Mesothelial cell of epicardium (in vitro differentiated cells): ENCODE data around the gene VSTM2B. TPM values are rescaled to one million over a fixed set of nuclear protein-coding genes. Genes with fewer than 3 reads are reported as not detected.

Experiments
- DNase-seq, 2 experiments: peaks; one replicate each; pipeline ENCODE4 v3.0.0; 2021; ENCODE audit warnings: low spot score in 2 of 2; ENCODE audit not compliant: unreplicated experiment in 2 of 2
- H3K27ac Mint-ChIP-seq: 2 replicates; pipeline ENCODE4 v1.8.0; 2021; ENCODE audit warnings: mixed read lengths
- H3K27me3 Mint-ChIP-seq: 2 replicates; pipeline ENCODE4 v1.8.0; 2021; ENCODE audit warnings: low read depth, mixed read lengths
- H3K36me3 Mint-ChIP-seq: 2 replicates; pipeline ENCODE4 v1.8.0; 2021; ENCODE audit warnings: mixed read lengths
- H3K4me1 Mint-ChIP-seq: 2 replicates; pipeline ENCODE4 v1.8.0; 2021; ENCODE audit warnings: mixed read lengths
- H3K4me3 Mint-ChIP-seq: 2 replicates; pipeline ENCODE4 v1.8.0; 2021; ENCODE audit warnings: mild to moderate bottlenecking, moderate library complexity, mixed read lengths
- H3K9me3 Mint-ChIP-seq: 2 replicates; pipeline ENCODE4 v1.8.0; 2021; ENCODE audit warnings: mixed read lengths
- CTCF ChIP-seq: fragments of 200-600 bp; sonication (generic); IDR thresholded peaks from one replicate; pipeline ENCODE4 v1.5.0; 2021; ENCODE audit warnings: antibody characterized with exemption; ENCODE audit not compliant: unreplicated experiment
- total RNA-seq: library from RNA; stranded (reverse); gene quantifications from 3 replicates; pipeline ENCODE4 v1.2.1, GENCODE V29; 2021

The VSTM2B gene
- total RNA-seq, 1 donor from 2014 or later, result not detected

DNA sequence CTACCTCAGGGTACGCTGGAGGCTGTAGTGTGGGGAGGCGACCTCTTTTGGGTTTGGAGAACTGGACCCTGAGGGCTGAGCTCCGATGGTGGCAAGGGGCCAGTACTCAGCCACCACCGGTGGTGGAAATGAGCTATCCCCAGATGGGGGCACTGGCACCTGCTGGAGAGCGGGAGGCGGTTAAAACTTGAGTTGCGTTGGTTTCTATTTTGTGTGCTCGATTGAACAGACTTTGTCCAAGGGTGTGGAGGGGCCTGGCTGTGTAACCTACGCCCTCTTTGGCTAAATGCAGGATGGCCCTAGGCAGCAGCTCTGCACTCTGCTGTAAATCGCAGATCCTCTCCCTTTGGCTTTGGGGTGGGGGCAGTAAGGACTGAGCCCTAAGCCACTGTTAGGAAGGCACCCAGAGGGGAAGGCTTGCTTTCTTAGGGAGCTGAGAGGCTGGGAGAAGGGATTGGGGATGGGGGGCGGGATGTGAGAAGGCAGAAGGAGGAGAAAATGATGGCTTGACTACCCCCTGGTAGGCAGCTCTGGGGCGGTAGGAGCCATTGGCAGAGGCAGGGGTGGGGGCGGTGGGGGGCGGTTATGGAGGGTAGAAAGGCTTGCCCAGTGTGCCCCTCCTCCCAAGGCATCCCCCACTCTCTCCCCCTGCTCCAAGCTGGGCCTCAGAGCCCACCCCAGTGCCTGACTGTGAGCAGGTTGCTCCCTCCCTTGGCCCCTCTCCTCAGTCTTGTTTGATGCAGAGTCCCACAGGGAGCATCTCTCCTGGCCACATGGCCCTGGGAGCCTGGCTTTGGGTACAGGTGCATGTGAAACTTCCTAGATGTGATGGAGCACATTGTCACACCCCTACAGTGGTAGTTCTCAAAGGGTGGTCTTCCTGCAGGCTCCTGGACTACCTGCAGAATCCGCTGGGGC is 5.0 kb downstream of the VSTM2B start:
- Mint-ChIP-seq H3K4me1 (peaks cover 15% of the 10 kb centered on the region), H3K9me3 (no peaks in the 10 kb centered on the region), H3K4me3 (no peak overlapping the region), H3K27me3 (peaks cover 87% of the 10 kb centered on the region), H3K36me3 (no peaks in the 10 kb centered on the region), H3K27ac (no peak overlapping the region)
- no peak for TF ChIP-seq CTCF
- DNase-seq, result no peak

- TF ChIP-seq CTCF, result no peak
- no peak overlapping the region for H3K27ac Mint-ChIP-seq
- no peak for DNase-seq
- peaks cover 91% of the 10 kb centered on the region for H3K27me3 Mint-ChIP-seq
- no peak overlapping the region for H3K4me3 Mint-ChIP-seq
- no peaks in the 10 kb centered on the region for H3K36me3 Mint-ChIP-seq
- H3K9me3 Mint-ChIP-seq, result no peaks in the 10 kb centered on the region
- H3K4me1 Mint-ChIP-seq, result peaks cover 15% of the 10 kb centered on the region
Measured at GRCh38 chr19:29531458-29532025, 5.7 kb downstream of the VSTM2B start.

GRCh38 chr19:29532097-29532496 is 6.3 kb downstream of the VSTM2B start:
- no peaks in the 10 kb centered on the region for H3K9me3 Mint-ChIP-seq
- no peak for DNase-seq
- no peak for TF ChIP-seq CTCF
- no peaks in the 10 kb centered on the region for H3K36me3 Mint-ChIP-seq
- peaks cover 92% of the 10 kb centered on the region for H3K27me3 Mint-ChIP-seq
- H3K27ac Mint-ChIP-seq, result no peak overlapping the region
- H3K4me3 Mint-ChIP-seq, result no peak overlapping the region
- peaks cover 15% of the 10 kb centered on the region for H3K4me1 Mint-ChIP-seq

DNA sequence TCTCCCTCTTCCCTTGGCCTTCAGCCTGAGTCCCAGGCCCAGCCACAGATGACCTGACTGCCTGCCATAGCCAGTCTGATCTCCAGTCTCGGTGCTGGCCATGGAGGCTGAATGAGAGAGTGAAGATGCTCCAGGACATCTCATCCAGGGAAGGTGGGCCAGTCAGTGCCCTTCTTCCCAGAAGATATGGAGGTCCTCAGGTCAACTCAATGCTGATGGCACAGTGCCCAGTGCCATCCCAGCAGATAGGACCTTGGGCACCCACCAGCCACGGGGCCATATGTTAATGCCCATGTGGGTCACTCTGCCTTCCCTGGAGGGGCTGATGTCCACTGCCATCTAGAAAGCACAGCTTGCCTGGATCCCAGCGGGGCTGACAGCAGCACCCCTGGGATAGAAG is 7.2 kb downstream of the VSTM2B start:
- Mint-ChIP-seq H3K36me3 (no peaks in the 10 kb centered on the region), H3K9me3 (no peaks in the 10 kb centered on the region), H3K27me3 (peaks cover 93% of the 10 kb centered on the region), H3K27ac (no peak overlapping the region), H3K4me3 (no peak overlapping the region), H3K4me1 (peaks cover 11% of the 10 kb centered on the region)
- peak in 1 of 2 experiments; percentile 31 for DNase-seq
- TF ChIP-seq CTCF, result no peak

GRCh38 chr19:29533578-29534544 is 8.1 kb downstream of the VSTM2B start:
- Mint-ChIP-seq H3K4me1 (peaks cover 7% of the 10 kb centered on the region), H3K9me3 (no peaks in the 10 kb centered on the region), H3K27ac (no peak overlapping the region), H3K4me3 (no peak overlapping the region), H3K36me3 (no peaks in the 10 kb centered on the region), H3K27me3 (peaks cover 91% of the 10 kb centered on the region)
- no peak for TF ChIP-seq CTCF
- DNase-seq, result peak in 1 of 2 experiments; percentile 26
